GM23338 (cell line): ENCODE data around the gene SOWAHA. TPM values are rescaled to one million over a fixed set of nuclear protein-coding genes. Genes with fewer than 3 reads are reported as not detected.

Source experiments
- ATAC-seq: fragments of 200-7000 bp; cut with Tn5 transposase; 3 replicates; pipeline ENCODE4 v1.9.1; 2020
- DNase-seq: peaks from one replicate; pipeline ENCODE4 v3.0.0-alpha.2; 2015; ENCODE audit warnings: low spot score
- H2AFZ ChIP-seq: fragments of 200-600 bp; sonication (generic); 2 replicates; pipeline ENCODE4 v1.8.0; 2016; ENCODE audit warnings: antibody characterized with exemption, mild to moderate bottlenecking, moderate library complexity
- H3F3A ChIP-seq: fragments of 200-600 bp; sonication (generic); replicated peaks from 2 replicates; pipeline ENCODE4 v1.8.0; 2017; ENCODE audit warnings: antibody characterized with exemption, mixed run types, low read depth
- H3K27ac ChIP-seq: fragments of 200-600 bp; sonication (generic); 2 replicates; pipeline ENCODE4 v1.6.1; 2016; ENCODE audit warnings: low read depth
- H3K27me3 ChIP-seq: fragments of 200-600 bp; sonication (generic); 2 replicates; pipeline ENCODE4 v1.8.0; 2016; ENCODE audit warnings: mild to moderate bottlenecking, mixed run types, moderate library complexity; ENCODE audit not compliant: insufficient read depth
- H3K36me3 ChIP-seq: fragments of 200-600 bp; sonication (generic); 2 replicates; pipeline ENCODE4 v1.8.0; 2016; ENCODE audit warnings: mild to moderate bottlenecking; ENCODE audit not compliant: insufficient read depth
- H3K4me1 ChIP-seq: fragments of 200-600 bp; sonication (generic); 2 replicates; pipeline ENCODE4 v1.8.0; 2016; ENCODE audit warnings: mild to moderate bottlenecking, moderate library complexity; ENCODE audit not compliant: insufficient read depth
- H3K4me2 ChIP-seq: fragments of 200-600 bp; sonication (generic); 2 replicates; pipeline ENCODE4 v1.7.1; 2017; ENCODE audit warnings: mixed run types
- H3K4me3 ChIP-seq: fragments of 200-600 bp; sonication (generic); 2 replicates; pipeline ENCODE4 v1.6.1; 2016; ENCODE audit warnings: mixed run types
- H3K79me2 ChIP-seq: fragments of 200-600 bp; sonication (generic); replicated peaks from 2 replicates; pipeline ENCODE4 v1.8.0; 2017; ENCODE audit warnings: mild to moderate bottlenecking; ENCODE audit not compliant: insufficient read depth
- H3K9me2 ChIP-seq: fragments of 200-600 bp; sonication (generic); 2 replicates; pipeline ENCODE4 v1.8.0; 2017; ENCODE audit not compliant: insufficient read depth
- H4K20me1 ChIP-seq: fragments of 200-600 bp; sonication (generic); replicated peaks from 2 replicates; pipeline ENCODE4 v1.8.0; 2017; ENCODE audit warnings: mild to moderate bottlenecking; ENCODE audit not compliant: insufficient read depth
- H3K27ac Mint-ChIP-seq: 2 replicates; pipeline ENCODE4 v1.8.0; 2020; ENCODE audit warnings: inconsistent platforms, mild to moderate bottlenecking, moderate library complexity, mixed read lengths
- H3K27me3 Mint-ChIP-seq: 3 replicates; pipeline ENCODE4 v1.8.0; 2022; ENCODE audit warnings: low read depth, mild to moderate bottlenecking, moderate library complexity, mixed read lengths, inconsistent platforms; ENCODE audit not compliant: insufficient read depth, poor library complexity
- H3K36me3 Mint-ChIP-seq: 3 replicates; pipeline ENCODE4 v1.8.0; 2021; ENCODE audit warnings: low read depth, mild to moderate bottlenecking, inconsistent platforms, moderate library complexity, mixed read lengths
- H3K4me1 Mint-ChIP-seq: 3 replicates; pipeline ENCODE4 v1.8.0; 2020; ENCODE audit warnings: mild to moderate bottlenecking, inconsistent platforms, mixed read lengths
- H3K4me3 Mint-ChIP-seq: 3 replicates; pipeline ENCODE4 v1.8.0; 2021; ENCODE audit warnings: moderate library complexity, mild to moderate bottlenecking, inconsistent platforms, mixed read lengths
- H3K9me3 Mint-ChIP-seq: 3 replicates; pipeline ENCODE4 v1.8.0; 2020; ENCODE audit warnings: moderate library complexity, mild to moderate bottlenecking, inconsistent platforms, mixed read lengths
- EZH2 ChIP-seq: fragments of 200-600 bp; sonication (generic); IDR thresholded peaks from one replicate; pipeline ENCODE4 v1.8.0; 2017; ENCODE audit warnings: antibody characterized with exemption, mild to moderate bottlenecking, low read depth; ENCODE audit not compliant: unreplicated experiment
- JUNB ChIP-seq: IDR thresholded peaks from one replicate; pipeline ENCODE4 v1.6.1; 2016; ENCODE audit warnings: antibody characterized with exemption; ENCODE audit not compliant: unreplicated experiment
- NANOG ChIP-seq: IDR thresholded peaks from 2 replicates; pipeline ENCODE4 v1.6.1; 2016; ENCODE audit warnings: antibody characterized with exemption, borderline replicate concordance
- STAT1 ChIP-seq: IDR thresholded peaks from one replicate; pipeline ENCODE4 v1.6.1; 2016; ENCODE audit warnings: antibody characterized with exemption; ENCODE audit not compliant: unreplicated experiment
- ZNF114 ChIP-seq: fragments of 250-450 bp; sonication (Bioruptor Pico); IDR thresholded peaks from 2 replicates; pipeline ENCODE4 v1.5.0; 2020; ENCODE audit warnings: mild to moderate bottlenecking, moderate library complexity
- ZNF331 ChIP-seq: fragments of 250-450 bp; sonication (Bioruptor Pico); IDR thresholded peaks from 2 replicates; pipeline ENCODE4 v1.5.0; 2020; ENCODE audit warnings: low read depth, mild to moderate bottlenecking, moderate library complexity
- polyA plus RNA-seq: library from polyadenylated mRNA; unstranded; fragments of >200 nt; fragmentation: Nextera tagmentation; extraction: Ambion mirVana; gene quantifications from 2 replicates; pipeline ENCODE4 v1.2.1, GENCODE V29; 2016
- total RNA-seq: library from RNA; depleted of rRNA; stranded (reverse); fragments of >200 nt; shearing (Covaris generic); gene quantifications from 2 replicates; pipeline ENCODE4 v1.2.3, GENCODE V29; 2014
- TF ChIP-seq, protein P1 (sequence below), 2 experiments: fragments of 200-600 bp in 1 of 2; sonication (generic) in 1 of 2; conservative IDR thresholded peaks; 2 replicates each; pipeline versions ENCODE4 v1.5.1 to v1.6.1; 2016 to 2017; ENCODE audit warnings: antibody characterized with exemption in 2 of 2, low read depth in 2 of 2, mild to moderate bottlenecking in 2 of 2, moderate library complexity in 1 of 2

SOWAHA gene
- total and polyA plus RNA-seq, 2 experiments from 2014 or later: 0.18 to 0.52 TPM

DNA sequence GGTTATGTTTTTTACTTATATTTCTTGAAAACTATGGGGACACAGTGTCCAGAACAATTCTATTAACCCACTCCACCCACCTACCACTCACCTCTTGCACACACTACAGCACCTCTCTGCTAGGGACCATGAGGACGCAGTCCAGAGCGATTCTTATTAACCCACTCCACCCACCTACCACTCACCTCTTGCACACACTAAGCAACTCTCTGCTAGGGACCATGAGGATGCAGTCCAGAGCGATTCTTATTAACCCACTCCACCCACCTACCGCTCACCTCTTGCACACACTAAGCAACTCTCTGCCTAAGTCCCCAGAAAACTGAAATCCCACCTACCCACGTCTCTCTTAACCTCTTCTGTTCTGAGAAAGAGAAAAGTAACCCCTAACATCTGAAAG, 19.5 kb downstream of the SOWAHA start:
- Mint-ChIP-seq H3K27me3 (peaks cover 40% of the 10 kb centered on the region), H3K4me1 (peaks cover 4% of the 10 kb centered on the region), H3K9me3 (no peaks in the 10 kb centered on the region), H3K27ac (no peak overlapping the region), H3K4me3 (no peak overlapping the region), H3K36me3 (no peaks in the 10 kb centered on the region; the same call in 2 of the 3 replicates)
- DNase-seq (no peak), ATAC-seq (no peak)
- H3K9me2 ChIP-seq: no peaks in the 10 kb centered on the region
- TF ChIP-seq STAT1 (no peak), ZNF331 (CRISPR knock-in tag) (no peak), NANOG (no peak)
- H2AFZ ChIP-seq: no peak overlapping the region
- no peaks in the 10 kb centered on the region for H4K20me1 ChIP-seq
- H3F3A ChIP-seq: 0 out of 2 replicates have a peak, but pooled peaks cover 4% of the 10 kb centered on the region
- no peaks in the 10 kb centered on the region for H3K79me2 ChIP-seq
- H3K4me3 ChIP-seq: no peak overlapping the region
- no peak overlapping the region for H3K27ac ChIP-seq
- no peaks in the 10 kb centered on the region for H3K4me1 ChIP-seq
- peaks cover 56% of the 10 kb centered on the region for H3K27me3 ChIP-seq
- H3K4me2 ChIP-seq: no peak overlapping the region
- H3K36me3 ChIP-seq: no peaks in the 10 kb centered on the region

GRCh38 chr5:132834057-132834456, 21.0 kb downstream of the SOWAHA start:
- H2AFZ ChIP-seq: no peak overlapping the region
- no peaks in the 10 kb centered on the region for H3K9me3 Mint-ChIP-seq
- ATAC-seq: no peak
- TF ChIP-seq STAT1 (no peak), NANOG (no peak), EZH2 (no peak), ZNF114 (no peak), JUNB (no peak)
- TF ChIP-seq, protein P1, sequence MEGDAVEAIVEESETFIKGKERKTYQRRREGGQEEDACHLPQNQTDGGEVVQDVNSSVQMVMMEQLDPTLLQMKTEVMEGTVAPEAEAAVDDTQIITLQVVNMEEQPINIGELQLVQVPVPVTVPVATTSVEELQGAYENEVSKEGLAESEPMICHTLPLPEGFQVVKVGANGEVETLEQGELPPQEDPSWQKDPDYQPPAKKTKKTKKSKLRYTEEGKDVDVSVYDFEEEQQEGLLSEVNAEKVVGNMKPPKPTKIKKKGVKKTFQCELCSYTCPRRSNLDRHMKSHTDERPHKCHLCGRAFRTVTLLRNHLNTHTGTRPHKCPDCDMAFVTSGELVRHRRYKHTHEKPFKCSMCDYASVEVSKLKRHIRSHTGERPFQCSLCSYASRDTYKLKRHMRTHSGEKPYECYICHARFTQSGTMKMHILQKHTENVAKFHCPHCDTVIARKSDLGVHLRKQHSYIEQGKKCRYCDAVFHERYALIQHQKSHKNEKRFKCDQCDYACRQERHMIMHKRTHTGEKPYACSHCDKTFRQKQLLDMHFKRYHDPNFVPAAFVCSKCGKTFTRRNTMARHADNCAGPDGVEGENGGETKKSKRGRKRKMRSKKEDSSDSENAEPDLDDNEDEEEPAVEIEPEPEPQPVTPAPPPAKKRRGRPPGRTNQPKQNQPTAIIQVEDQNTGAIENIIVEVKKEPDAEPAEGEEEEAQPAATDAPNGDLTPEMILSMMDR (conservative IDR thresholded peaks at IDR 0.05; ENCODE audit: low read depth in 2 of 2): no peak
- H4K20me1 ChIP-seq: no peaks in the 10 kb centered on the region
- H3K27ac ChIP-seq: no peak overlapping the region
- H3K27ac Mint-ChIP-seq: no peak overlapping the region
- H3K79me2 ChIP-seq: no peaks in the 10 kb centered on the region
- 0 out of 2 replicates have a peak, but pooled peaks cover 4% of the 10 kb centered on the region for H3F3A ChIP-seq
- H3K36me3 Mint-ChIP-seq: no peaks in the 10 kb centered on the region; the same call in 2 of the 3 replicates
- H3K27me3 Mint-ChIP-seq: peaks cover 26% of the 10 kb centered on the region
- no peaks in the 10 kb centered on the region for H3K9me2 ChIP-seq
- H3K27me3 ChIP-seq: peaks cover 41% of the 10 kb centered on the region
- H3K4me3 Mint-ChIP-seq: no peak overlapping the region
- no peak overlapping the region for H3K4me2 ChIP-seq
- H3K4me1 ChIP-seq: no peaks in the 10 kb centered on the region
- H3K4me3 ChIP-seq: no peak overlapping the region
- H3K36me3 ChIP-seq: no peaks in the 10 kb centered on the region
- no peak for DNase-seq
- peaks cover 4% of the 10 kb centered on the region for H3K4me1 Mint-ChIP-seq

DNA sequence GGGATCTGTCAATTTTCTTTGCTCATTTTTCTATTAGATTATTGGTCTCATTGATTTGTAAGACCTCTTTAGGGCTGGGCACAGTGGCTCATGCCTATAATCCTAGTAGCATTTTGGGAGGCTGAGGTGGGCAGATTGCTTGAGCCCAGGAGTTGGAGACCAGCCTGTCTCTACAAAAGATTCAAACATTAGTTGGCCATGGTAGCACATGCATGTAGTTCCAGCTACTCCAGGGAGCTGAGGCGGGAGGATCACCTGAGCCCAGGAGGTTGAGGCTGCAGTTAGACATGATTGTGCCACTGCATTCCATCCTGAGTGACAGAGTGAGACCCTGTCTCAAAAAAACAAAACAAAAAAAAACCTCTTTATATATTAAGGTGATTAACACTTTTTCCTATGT, 23.8 kb downstream of the SOWAHA start:
- H3K36me3 Mint-ChIP-seq: no peaks in the 10 kb centered on the region
- H4K20me1 ChIP-seq: no peaks in the 10 kb centered on the region
- H3K27me3 Mint-ChIP-seq: peaks cover 5% of the 10 kb centered on the region
- H3K4me2 ChIP-seq: no peak overlapping the region
- H3K9me3 Mint-ChIP-seq: no peaks in the 10 kb centered on the region
- DNase-seq (no peak), ATAC-seq (no peak)
- H3K79me2 ChIP-seq: no peaks in the 10 kb centered on the region
- H3K4me1 Mint-ChIP-seq: no peaks in the 10 kb centered on the region
- peaks cover 15% of the 10 kb centered on the region for H3K27me3 ChIP-seq
- H3K4me1 ChIP-seq: no peaks in the 10 kb centered on the region
- no peak overlapping the region for H3K27ac Mint-ChIP-seq
- no peak overlapping the region for H3K4me3 ChIP-seq
- H3K4me3 Mint-ChIP-seq: no peak overlapping the region
- no peak overlapping the region for H2AFZ ChIP-seq
- no peaks in the 10 kb centered on the region for H3F3A ChIP-seq
- no peaks in the 10 kb centered on the region for H3K36me3 ChIP-seq
- H3K27ac ChIP-seq: no peak overlapping the region
- no peaks in the 10 kb centered on the region for H3K9me2 ChIP-seq
- TF ChIP-seq EZH2: no peak
- no peak for TF ChIP-seq ZNF331 (CRISPR knock-in tag)
- no peak for TF ChIP-seq STAT1
- TF ChIP-seq, protein P1 (conservative IDR thresholded peaks at IDR 0.05; ENCODE audit: low read depth in 2 of 2): no peak
